HG03558 (cell line): Measurements from ENCODE around the gene CEP19.
"Not testable (repeated sequence)": the region's sequence is repeated elsewhere in the genome, so short reads cannot be mapped to it uniquely, and the experiment has no call there.

ENCODE experiments used
- ATAC-seq: cut with Tn5 transposase; IDR thresholded peaks from one replicate; pipeline ENCODE4 v1.9.1; 2021; ENCODE audit warnings: moderate number of reproducible peaks; ENCODE audit not compliant: unreplicated experiment; ENCODE audit errors: extremely low read depth

Gene CEP19, protein sequence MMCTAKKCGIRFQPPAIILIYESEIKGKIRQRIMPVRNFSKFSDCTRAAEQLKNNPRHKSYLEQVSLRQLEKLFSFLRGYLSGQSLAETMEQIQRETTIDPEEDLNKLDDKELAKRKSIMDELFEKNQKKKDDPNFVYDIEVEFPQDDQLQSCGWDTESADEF

GRCh38 chr3:196711838-196712513, at the start of gene CEP19, which contains the start of gene PIGX:
Gene CEP19 (minus strand): TSS chr3:196712250. CDS start chr3:196708657, 3,593 bp downstream.
Gene PIGX (plus strand): TSS chr3:196712377.
- peak; percentile 51 for ATAC-seq

- no peak for ATAC-seq
Observed at GRCh38 chr3:196757876-196758739, 46.1 kb upstream of the CEP19 start.

GRCh38 chr3:196756732-196757131, 44.7 kb upstream of the CEP19 start:
- no peak for ATAC-seq

GRCh38 chr3:196754091-196754981, 42.3 kb upstream of the CEP19 start:
- no peak for ATAC-seq

GRCh38 chr3:196753201-196753600, 41.2 kb upstream of the CEP19 start:
- no peak for ATAC-seq

DNA sequence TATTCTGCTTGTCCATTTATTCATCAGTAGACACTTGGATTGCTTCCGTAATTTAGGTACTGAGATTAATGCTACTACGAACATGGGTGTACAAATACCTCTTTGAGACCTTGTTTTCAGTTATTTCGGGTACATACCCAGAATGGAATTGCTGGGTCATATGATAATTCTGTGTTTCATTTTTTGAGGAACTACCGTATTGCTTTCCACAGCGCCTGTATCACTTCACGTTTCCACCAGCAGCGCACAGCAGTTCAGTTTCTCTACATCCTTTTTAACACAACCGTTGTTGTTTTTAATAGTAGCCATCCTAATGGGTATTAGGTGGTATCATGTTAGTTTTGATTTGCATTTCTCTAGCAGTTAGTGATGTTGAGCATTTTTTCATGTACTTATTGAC, 37.1 kb upstream of the CEP19 start:
- no peak for ATAC-seq

GRCh38 chr3:196743569-196743968, 31.5 kb upstream of the CEP19 start:
- not testable (repeated sequence) for ATAC-seq

DNA sequence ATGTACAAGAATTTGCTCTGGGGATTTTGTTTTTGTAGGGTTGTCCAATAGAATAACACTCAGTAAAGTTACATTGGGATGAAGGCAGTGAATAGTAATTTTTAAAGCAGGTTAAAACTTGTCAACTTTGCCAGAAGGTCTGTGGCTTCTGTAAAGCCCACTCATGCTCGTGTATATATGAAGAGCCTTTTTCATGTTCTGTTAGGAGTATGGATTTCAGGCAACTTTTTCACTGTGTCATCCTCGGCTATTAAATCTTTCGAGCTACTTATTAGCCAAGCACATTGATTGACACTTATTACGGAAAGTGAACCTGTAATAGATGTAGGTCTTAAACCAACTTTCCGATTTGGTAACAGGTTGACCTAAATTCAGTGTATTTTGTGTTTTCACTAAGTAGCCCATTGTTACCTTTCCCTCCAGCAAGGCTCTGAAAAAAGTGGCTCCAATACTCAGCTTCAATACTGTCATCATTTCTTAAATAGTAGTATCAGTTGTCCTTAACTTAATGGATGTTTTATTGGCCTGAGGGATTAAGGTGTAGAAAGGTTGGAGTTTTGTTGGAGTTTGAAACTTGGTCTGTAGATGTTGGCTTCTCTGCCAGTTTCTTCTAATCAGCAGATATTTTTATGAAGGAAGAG, 29.3 kb upstream of the CEP19 start:
- no peak for ATAC-seq

GRCh38 chr3:196740481-196741248, 28.6 kb upstream of the CEP19 start:
- no peak for ATAC-seq

DNA sequence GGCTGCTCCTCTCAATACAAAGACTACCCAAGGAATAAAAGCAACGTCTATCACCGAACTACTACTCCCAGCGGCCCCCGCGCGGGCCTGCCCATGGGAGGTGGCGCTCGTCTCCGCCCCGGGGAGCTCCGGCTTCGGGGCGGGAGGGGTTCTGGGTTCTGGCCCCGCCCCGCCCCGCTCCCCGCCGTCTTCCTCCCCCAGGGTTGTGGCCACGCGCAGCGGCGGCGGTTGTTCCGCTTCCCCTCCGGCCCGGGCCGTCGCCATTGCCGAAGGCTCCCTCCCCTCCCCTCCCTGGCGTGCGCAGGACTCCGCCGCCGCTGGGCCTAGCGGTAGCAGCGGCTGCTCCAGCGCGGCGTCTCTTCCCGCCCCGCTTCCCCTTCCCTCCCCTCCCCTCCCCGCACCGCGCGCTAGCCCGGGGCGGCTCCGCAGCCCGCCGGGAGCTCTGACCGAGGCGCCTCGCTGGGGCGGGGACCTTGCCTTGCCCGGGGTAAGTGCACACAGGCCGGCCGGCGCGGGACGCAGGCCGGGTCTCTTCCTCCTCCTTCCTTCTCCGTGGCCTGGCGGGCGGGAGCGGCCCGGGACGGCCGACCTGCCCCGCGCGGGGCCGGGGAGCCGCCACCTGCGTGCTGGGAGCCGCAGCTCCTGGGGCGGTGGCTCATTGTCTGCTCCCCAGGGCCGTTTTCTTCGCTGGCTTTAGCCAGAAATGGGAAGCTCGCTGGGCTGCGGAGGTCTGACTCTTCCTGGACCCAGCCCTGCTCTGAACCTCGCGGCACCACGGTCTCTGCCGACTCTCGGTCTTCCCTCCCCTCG, 27.8 kb upstream of the CEP19 start, which contains the start of gene PAK2:
Gene PAK2 (plus strand): TSS at position 187 of the 810 bp plus-strand sequence. CDS start 42,790 bp downstream, outside the sequence.
- ATAC-seq, result peak; percentile 58

DNA sequence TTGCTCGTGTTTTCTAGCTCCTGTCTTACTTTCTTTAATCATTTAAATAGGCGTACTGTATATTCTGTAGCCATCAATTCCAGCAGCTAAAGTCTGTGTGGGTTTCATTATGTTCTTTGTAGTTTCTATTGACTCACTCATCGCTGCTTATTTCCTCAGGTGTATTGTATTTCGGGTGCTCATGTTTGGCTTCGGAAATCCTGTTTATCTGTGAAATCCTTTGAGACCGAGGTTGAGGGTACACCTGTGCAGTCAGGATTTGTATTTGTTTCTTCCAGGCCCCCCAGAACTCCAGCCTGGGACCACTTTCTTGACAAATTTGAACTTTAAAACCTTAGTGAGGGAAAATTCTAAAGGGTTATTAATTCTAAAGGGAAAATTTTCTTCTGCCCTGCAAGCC, 25.6 kb upstream of the CEP19 start:
- no peak for ATAC-seq

DNA sequence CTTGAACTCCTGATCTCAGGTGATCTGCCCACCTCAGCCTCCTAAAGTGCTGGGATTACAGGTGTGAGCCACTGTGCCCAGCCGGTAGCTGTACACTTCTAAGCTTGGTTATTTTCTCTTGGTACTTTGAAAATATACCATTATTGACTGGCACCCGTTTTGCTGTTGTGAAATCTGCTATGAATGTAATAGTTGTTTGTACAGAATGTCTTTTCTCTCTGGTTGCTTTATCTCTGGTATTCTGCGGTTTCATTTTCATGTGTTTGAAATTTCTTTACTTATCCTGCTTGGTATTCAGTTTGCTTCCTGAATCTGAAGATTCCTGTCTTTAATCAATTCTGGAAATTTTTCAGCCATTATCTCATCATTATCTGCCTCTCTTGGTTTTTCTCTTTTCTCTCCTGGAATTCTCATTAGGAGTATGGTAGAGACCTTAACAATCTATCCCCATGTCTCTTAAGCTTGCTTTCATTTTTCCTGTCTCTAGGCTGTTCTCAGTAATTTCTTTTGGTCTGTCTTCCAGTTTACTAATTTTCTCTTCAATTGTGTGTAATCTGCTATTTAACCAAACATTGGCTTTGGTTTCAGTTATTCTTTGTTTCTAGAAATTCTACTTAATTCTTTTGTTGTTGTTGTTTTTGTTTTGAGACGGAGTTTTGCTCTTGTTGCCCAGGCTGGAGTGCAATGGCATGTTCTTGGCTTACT, 24.8 kb upstream of the CEP19 start:
- ATAC-seq, result no peak

- ATAC-seq, result no peak
Observed at GRCh38 chr3:196735751-196736150, 23.7 kb upstream of the CEP19 start.

- no peak for ATAC-seq
Observed at GRCh38 chr3:196726788-196727675, 15.0 kb upstream of the CEP19 start.

GRCh38 chr3:196721097-196721496, 9.0 kb upstream of the CEP19 start:
- ATAC-seq, result no peak

GRCh38 chr3:196717162-196717561, 5.1 kb upstream of the CEP19 start:
- ATAC-seq, result not testable (repeated sequence)
